ENCODE measurements around the gene UMAD1. TPM values are rescaled to one million over a fixed set of nuclear protein-coding genes. Genes with fewer than 3 reads are reported as not detected.

The UMAD1 gene
- total RNA-seq, 4 donors from 2014 or later, result 5.6 to 13.2 (median 12.1) TPM

GRCh38 chr7:7698930-7699329 is 58.4 kb downstream of the UMAD1 start:
- DNase-seq (ENCODE audit: low spot score), result no peak
- no peak for ATAC-seq (ENCODE audit: low FRiP score)
- no peak for TF ChIP-seq CTCF (IDR thresholded peaks at IDR 0.05)

DNA sequence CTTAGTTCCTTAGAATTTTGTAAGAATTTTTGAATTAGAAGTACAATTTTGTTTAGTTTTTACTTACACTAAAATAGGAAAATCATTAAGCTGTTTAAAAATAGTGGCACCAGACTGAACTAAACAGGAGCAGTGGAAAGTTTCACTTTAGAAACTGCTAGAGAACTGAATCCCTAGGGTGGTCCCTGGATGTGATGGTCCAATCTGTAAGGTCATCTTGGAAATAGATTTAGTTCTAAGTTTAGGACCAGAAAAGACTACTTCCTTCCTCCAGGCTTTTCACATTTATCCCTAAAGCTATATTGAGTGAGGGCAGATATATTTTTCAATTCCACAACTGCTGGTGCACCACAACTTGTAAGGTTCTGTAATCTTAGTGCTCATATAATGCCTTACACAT is 58.8 kb downstream of the UMAD1 start:
- TF ChIP-seq CTCF (IDR thresholded peaks at IDR 0.05), result no peak
- DNase-seq (ENCODE audit: low spot score) (no peak), ATAC-seq (ENCODE audit: low FRiP score) (no peak)

GRCh38 chr7:7699970-7700369 is 59.4 kb downstream of the UMAD1 start:
- no peak for TF ChIP-seq CTCF (IDR thresholded peaks at IDR 0.05)
- DNase-seq (ENCODE audit: low spot score) (no peak), ATAC-seq (ENCODE audit: low FRiP score) (no peak)

GRCh38 chr7:7701527-7701926 is 61.0 kb downstream of the UMAD1 start:
- ATAC-seq (ENCODE audit: low FRiP score), result no peak
- no peak for TF ChIP-seq CTCF (IDR thresholded peaks at IDR 0.05)
- no peak for DNase-seq (ENCODE audit: low spot score)

DNA sequence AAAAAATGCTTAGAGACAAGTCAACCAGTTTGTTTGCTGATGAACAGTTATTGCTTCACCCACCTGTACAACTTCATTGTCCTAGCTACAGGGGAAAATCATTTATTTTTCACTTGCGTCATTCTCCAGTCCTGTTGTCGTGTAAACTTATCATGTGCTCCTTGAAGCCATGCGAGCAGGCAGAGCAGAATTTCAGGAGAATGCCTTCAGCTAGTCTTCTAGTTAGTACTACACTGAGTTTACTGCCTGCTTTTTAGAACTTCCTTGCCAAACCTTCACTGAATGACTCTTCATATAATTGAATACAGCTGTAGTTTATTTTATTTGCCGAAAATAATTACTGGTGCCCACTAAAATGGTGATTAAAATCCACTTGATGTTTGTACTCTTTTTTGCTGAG is 62.3 kb downstream of the UMAD1 start:
- ATAC-seq (ENCODE audit: low FRiP score), result no peak
- TF ChIP-seq CTCF (IDR thresholded peaks at IDR 0.05), result no peak
- DNase-seq (ENCODE audit: low spot score), result no peak

- TF ChIP-seq CTCF (IDR thresholded peaks at IDR 0.05), result no peak
- DNase-seq (ENCODE audit: low spot score) (no peak), ATAC-seq (ENCODE audit: low FRiP score) (no peak)
Measured at GRCh38 chr7:7703427-7703826, 62.9 kb downstream of the UMAD1 start.

DNA sequence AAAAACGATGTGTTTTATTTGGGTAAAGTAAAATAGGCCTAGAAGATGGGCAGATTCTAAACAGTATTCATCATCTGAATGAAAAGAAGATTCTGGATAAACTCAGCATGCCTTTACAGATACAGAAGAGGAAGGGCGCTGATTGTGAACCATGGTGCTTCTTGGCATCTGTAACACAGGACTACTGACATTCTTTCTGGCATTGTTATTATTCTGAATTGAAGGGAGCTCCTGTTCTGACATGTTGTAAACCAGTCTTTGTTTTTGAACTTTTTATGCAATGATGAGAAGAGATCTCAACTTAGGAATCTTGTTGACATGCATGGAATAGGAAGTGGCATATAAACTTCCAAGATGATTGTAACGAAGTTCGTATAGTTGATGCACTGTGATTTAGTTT is 64.3 kb downstream of the UMAD1 start:
- TF ChIP-seq CTCF (IDR thresholded peaks at IDR 0.05), result no peak
- no peak for DNase-seq (ENCODE audit: low spot score)
- no peak for ATAC-seq (ENCODE audit: low FRiP score)
